ENCODE results near the gene COL6A6. TPM values are rescaled to one million over a fixed set of nuclear protein-coding genes. Genes with fewer than 3 reads are reported as not detected.

COL6A6 gene
- total RNA-seq, 1 experiment from 2014 or later = not detected

GRCh38 chr3:130473416-130473815 is 43.6 kb upstream of the COL6A6 start:
- CTCF ChIA-PET = no interaction called here
- Histone ChIP-seq H2AFZ (ENCODE audit: low read depth, low read length, poor library complexity, severe bottlenecking) (no peak overlapping the region), H3K4me2 (ENCODE audit: low read length) (no peak overlapping the region), H3K27ac (ENCODE audit: low read depth, low read length) (no peak overlapping the region), H3K79me2 (ENCODE audit: insufficient read depth, low read length) (no peaks in the 10 kb centered on the region), H3K9me2 (ENCODE audit: insufficient read depth) (no peaks in the 10 kb centered on the region), H3K36me3 (ENCODE audit: control insufficient read depth in 1 of 2, insufficient read depth in 2 of 2, low read length in 2 of 2) (no peaks in the 10 kb centered on the region), H3K9ac (ENCODE audit: low read length) (no peak overlapping the region), H4K20me1 (ENCODE audit: insufficient read depth) (no peaks in the 10 kb centered on the region), H3K4me1 (ENCODE audit: control insufficient read depth in 1 of 2, insufficient read depth in 2 of 2, low read length in 2 of 2) (no peaks in the 10 kb centered on the region), H3K27me3 (ENCODE audit: insufficient read depth, low read length) (peaks cover 12% of the 10 kb centered on the region), H3K4me3 (replicated peaks in 1 of 2; ENCODE audit: low read depth in 1 of 2, low read length in 2 of 2) (no peak overlapping the region), H3K9me3 (ENCODE audit: control insufficient read depth in 1 of 2, insufficient read depth in 1 of 2, low read depth in 1 of 2, low read length in 2 of 2) (no peaks in the 10 kb centered on the region)
- no TSS peak for BruUV-seq (replicated peaks)
- RAD21 ChIA-PET (ENCODE audit: low non-redundant PET in 1 of 2, low total read pairs in 2 of 2, uncharacterized antibody in 2 of 2, unreplicated experiment in 2 of 2) = no interaction called here
- intact Hi-C loops (cut with micrococcal nuclease) = no loop called here
- TF ChIP-seq EGR1 (IDR thresholded peaks at IDR 0.05; ENCODE audit: low read depth) = no peak
- no peak for TF ChIP-seq CBX3 (IDR thresholded peaks at IDR 0.05; ENCODE audit: low read depth)
- POLR2A ChIA-PET = no interaction called here
- DNase-seq (ENCODE audit: low read depth, low spot score) = no peak
- ATAC-seq = no peak

GRCh38 chr3:130480736-130481135 is 36.2 kb upstream of the COL6A6 start:
- no peaks in the 10 kb centered on the region for H4K20me1 ChIP-seq (ENCODE audit: insufficient read depth)
- H3K9me2 ChIP-seq (ENCODE audit: insufficient read depth) = no peaks in the 10 kb centered on the region
- ChIA-PET RAD21 (ENCODE audit: low non-redundant PET in 1 of 2, low total read pairs in 2 of 2, uncharacterized antibody in 2 of 2, unreplicated experiment in 2 of 2) (no interaction called here), CTCF (interaction anchor here (1.0 kb wide), 1 partner anchor 24 kb away, joined by 3 read pairs; no protein-coding TSS in a partner anchor), POLR2A (no interaction called here)
- H3K4me1 ChIP-seq (ENCODE audit: control insufficient read depth in 1 of 2, insufficient read depth in 2 of 2, low read length in 2 of 2) = no peaks in the 10 kb centered on the region
- no peaks in the 10 kb centered on the region for H3K9me3 ChIP-seq (ENCODE audit: control insufficient read depth in 1 of 2, insufficient read depth in 1 of 2, low read depth in 1 of 2, low read length in 2 of 2)
- no TSS peak for BruUV-seq (replicated peaks)
- intact Hi-C loops (cut with micrococcal nuclease) = no loop called here
- peaks cover 21% of the 10 kb centered on the region for H3K27me3 ChIP-seq (ENCODE audit: insufficient read depth, low read length)
- H3K4me3 ChIP-seq (replicated peaks in 1 of 2; ENCODE audit: low read depth in 1 of 2, low read length in 2 of 2) = no peak overlapping the region
- peak; percentile 90 for ATAC-seq
- TF ChIP-seq RAD21 (IDR thresholded peaks at IDR 0.05; ENCODE audit: low read depth) (peak; percentile 47), SIN3A (IDR thresholded peaks at IDR 0.05; ENCODE audit: low read depth) (no peak), EZH2phosphoT487 (IDR thresholded peaks at IDR 0.05; ENCODE audit: borderline replicate concordance) (no peak)
- TF ChIP-seq, protein P1, sequence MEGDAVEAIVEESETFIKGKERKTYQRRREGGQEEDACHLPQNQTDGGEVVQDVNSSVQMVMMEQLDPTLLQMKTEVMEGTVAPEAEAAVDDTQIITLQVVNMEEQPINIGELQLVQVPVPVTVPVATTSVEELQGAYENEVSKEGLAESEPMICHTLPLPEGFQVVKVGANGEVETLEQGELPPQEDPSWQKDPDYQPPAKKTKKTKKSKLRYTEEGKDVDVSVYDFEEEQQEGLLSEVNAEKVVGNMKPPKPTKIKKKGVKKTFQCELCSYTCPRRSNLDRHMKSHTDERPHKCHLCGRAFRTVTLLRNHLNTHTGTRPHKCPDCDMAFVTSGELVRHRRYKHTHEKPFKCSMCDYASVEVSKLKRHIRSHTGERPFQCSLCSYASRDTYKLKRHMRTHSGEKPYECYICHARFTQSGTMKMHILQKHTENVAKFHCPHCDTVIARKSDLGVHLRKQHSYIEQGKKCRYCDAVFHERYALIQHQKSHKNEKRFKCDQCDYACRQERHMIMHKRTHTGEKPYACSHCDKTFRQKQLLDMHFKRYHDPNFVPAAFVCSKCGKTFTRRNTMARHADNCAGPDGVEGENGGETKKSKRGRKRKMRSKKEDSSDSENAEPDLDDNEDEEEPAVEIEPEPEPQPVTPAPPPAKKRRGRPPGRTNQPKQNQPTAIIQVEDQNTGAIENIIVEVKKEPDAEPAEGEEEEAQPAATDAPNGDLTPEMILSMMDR (IDR thresholded peaks at IDR 0.05 in 2 of 3, conservative IDR thresholded peaks at IDR 0.05 in 1 of 3; ENCODE audit: borderline replicate concordance in 1 of 3, insufficient read depth in 1 of 3, low read depth in 2 of 3, low read length in 2 of 3) = peak in 2 of 3 experiments; percentile 48 to 49; a peak in 3 of 6 replicates
- no peak overlapping the region for H3K27ac ChIP-seq (ENCODE audit: low read depth, low read length)
- no peak overlapping the region for H2AFZ ChIP-seq (ENCODE audit: low read depth, low read length, poor library complexity, severe bottlenecking)
- DNase-seq (ENCODE audit: low read depth, low spot score) = peak; percentile 26
- no peak overlapping the region for H3K4me2 ChIP-seq (ENCODE audit: low read length)
- no peaks in the 10 kb centered on the region for H3K36me3 ChIP-seq (ENCODE audit: control insufficient read depth in 1 of 2, insufficient read depth in 2 of 2, low read length in 2 of 2)
- no peak overlapping the region for H3K9ac ChIP-seq (ENCODE audit: low read length)
- H3K79me2 ChIP-seq (ENCODE audit: insufficient read depth, low read length) = no peaks in the 10 kb centered on the region
